ENCODE data around the gene STAT3. TPM values are rescaled to one million over a fixed set of nuclear protein-coding genes. Genes with fewer than 3 reads are reported as not detected.

STAT3 gene
- total RNA-seq, 2 donors from 2014 or later = 79.4 to 99.5 TPM

DNA sequence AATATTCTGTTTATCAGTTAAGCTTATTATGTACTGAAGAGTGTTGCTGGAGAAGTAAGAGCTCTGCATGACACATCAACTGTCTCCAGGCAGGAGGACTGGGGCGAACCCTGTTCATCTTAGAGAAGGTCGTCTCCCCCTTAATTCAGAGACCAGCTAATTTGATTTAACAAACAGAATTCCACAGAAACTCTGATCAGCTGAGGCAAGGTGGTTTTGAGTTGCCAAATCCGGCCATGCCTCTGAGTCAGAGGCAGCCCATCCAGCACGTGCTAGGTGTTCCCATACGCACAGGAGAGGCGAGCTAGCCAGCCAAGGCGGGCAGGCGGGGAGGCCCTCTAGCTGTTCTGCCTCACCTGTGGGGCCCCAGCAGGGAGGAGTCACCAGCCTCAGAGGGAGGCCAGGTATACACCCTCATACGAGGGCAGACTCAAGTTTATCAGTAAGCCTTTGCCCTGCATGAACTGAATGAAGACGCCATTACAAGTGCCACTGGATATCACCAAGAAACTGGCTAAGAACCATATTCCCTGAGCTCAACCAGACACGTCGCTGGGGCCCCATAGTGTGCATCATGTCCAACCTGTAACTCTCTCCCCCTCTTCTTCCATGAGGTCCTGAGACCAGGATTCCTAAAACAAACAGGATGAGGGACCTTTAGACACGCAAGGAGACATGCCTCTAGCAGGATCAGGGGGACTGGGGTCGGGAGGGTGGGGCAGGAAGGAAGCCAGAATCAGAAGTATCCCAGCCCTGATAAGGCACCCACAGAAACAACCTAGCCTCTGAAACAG lies 74.3 kb downstream of the STAT3 start:
- Histone ChIP-seq H3K27me3 (no peaks in the 10 kb centered on the region), H3K9me3 (no peaks in the 10 kb centered on the region), H3K36me3 (replicated peaks in 1 of 2; ENCODE audit: insufficient read depth in 1 of 2, low read depth in 2 of 2) (peaks cover 0 to 33% of the 10 kb centered on the region in 2 donors), H3K27ac (no peak overlapping the region), H3K4me1 (peaks cover 30% of the 10 kb centered on the region), H3K4me3 (no peak overlapping the region)
- ATAC-seq (no peak), DNase-seq (no peak)
- intact Hi-C loops (cut with DNase I) = loop anchor here (10.0 kb wide), 1 partner anchor 201 kb away; no protein-coding TSS in a partner anchor
- no peak for TF ChIP-seq POLR2A (IDR thresholded peaks at IDR 0.05)
- TF ChIP-seq, protein P1, sequence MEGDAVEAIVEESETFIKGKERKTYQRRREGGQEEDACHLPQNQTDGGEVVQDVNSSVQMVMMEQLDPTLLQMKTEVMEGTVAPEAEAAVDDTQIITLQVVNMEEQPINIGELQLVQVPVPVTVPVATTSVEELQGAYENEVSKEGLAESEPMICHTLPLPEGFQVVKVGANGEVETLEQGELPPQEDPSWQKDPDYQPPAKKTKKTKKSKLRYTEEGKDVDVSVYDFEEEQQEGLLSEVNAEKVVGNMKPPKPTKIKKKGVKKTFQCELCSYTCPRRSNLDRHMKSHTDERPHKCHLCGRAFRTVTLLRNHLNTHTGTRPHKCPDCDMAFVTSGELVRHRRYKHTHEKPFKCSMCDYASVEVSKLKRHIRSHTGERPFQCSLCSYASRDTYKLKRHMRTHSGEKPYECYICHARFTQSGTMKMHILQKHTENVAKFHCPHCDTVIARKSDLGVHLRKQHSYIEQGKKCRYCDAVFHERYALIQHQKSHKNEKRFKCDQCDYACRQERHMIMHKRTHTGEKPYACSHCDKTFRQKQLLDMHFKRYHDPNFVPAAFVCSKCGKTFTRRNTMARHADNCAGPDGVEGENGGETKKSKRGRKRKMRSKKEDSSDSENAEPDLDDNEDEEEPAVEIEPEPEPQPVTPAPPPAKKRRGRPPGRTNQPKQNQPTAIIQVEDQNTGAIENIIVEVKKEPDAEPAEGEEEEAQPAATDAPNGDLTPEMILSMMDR (IDR thresholded peaks at IDR 0.05) = no peak
- WGBS, 2 donors = 80 to 91% methylated on average over 13 to 14 of the region's 14 CpGs

GRCh38 chr17:42313389-42313772 lies 74.9 kb downstream of the STAT3 start:
- peaks cover 0 to 29% of the 10 kb centered on the region in 2 donors for H3K36me3 ChIP-seq (replicated peaks in 1 of 2; ENCODE audit: insufficient read depth in 1 of 2, low read depth in 2 of 2)
- ATAC-seq = no peak

GRCh38 chr17:42312285-42313130 lies 75.7 kb downstream of the STAT3 start:
- H3K36me3 ChIP-seq (replicated peaks in 1 of 2; ENCODE audit: insufficient read depth in 1 of 2, low read depth in 2 of 2) = peaks cover 0 to 28% of the 10 kb centered on the region in 2 donors

More at GRCh38 chr17:42313389-42313772, 74.9 kb downstream of the STAT3 start:
- Histone ChIP-seq H3K4me1 (peaks cover 30% of the 10 kb centered on the region), H3K4me3 (no peak overlapping the region), H3K9me3 (no peaks in the 10 kb centered on the region), H3K27me3 (no peaks in the 10 kb centered on the region), H3K27ac (no peak overlapping the region)
- whole genome bisulfite sequencing, 2 donors = 93 to 100% methylated on average over 4 of the region's 4 CpGs
- TF ChIP-seq POLR2A (IDR thresholded peaks at IDR 0.05) = no peak
- TF ChIP-seq, protein P1 (IDR thresholded peaks at IDR 0.05) = no peak
- intact Hi-C loops (cut with DNase I) = loop anchor here (10.0 kb wide), 1 partner anchor 201 kb away; no protein-coding TSS in a partner anchor
- no peak for DNase-seq

GRCh38 chr17:42312035-42312284 lies 76.3 kb downstream of the STAT3 start:
- Histone ChIP-seq H3K4me3 (no peak overlapping the region), H3K4me1 (peaks cover 18% of the 10 kb centered on the region), H3K9me3 (no peaks in the 10 kb centered on the region), H3K36me3 (replicated peaks in 1 of 2; ENCODE audit: insufficient read depth in 1 of 2, low read depth in 2 of 2) (peaks cover 0 to 27% of the 10 kb centered on the region in 2 donors), H3K27ac (peak overlapping the region in 2 of 4 donors; percentile 44 to 71), H3K27me3 (no peaks in the 10 kb centered on the region)
- intact Hi-C loops (cut with DNase I) = loop anchor here (10.0 kb wide), 1 partner anchor 203 kb away; no protein-coding TSS in a partner anchor
- no peak for TF ChIP-seq POLR2A (IDR thresholded peaks at IDR 0.05)
- TF ChIP-seq, protein P1 (IDR thresholded peaks at IDR 0.05) = no peak
- 35 to 78% methylated on average over 2 to 5 of the region's 5 CpGs for WGBS, 2 donors
- DNase-seq (no peak), ATAC-seq (no peak)

More at GRCh38 chr17:42312285-42313130, 75.7 kb downstream of the STAT3 start:
- peak; percentile 65 for ATAC-seq
- TF ChIP-seq, protein P1 (IDR thresholded peaks at IDR 0.05) = peak; percentile 20 to 62 (median 36)
- TF ChIP-seq POLR2A (IDR thresholded peaks at IDR 0.05) = no peak
- DNase-seq = peak; percentile 64 to 83 (median 82)
- H3K9me3 ChIP-seq = no peaks in the 10 kb centered on the region
- 27 to 67% methylated on average over 14 to 50 of the region's 54 CpGs for WGBS, 2 donors
- H3K27me3 ChIP-seq = no peaks in the 10 kb centered on the region
- no peak overlapping the region for H3K4me3 ChIP-seq
- H3K4me1 ChIP-seq = peaks cover 23% of the 10 kb centered on the region
- intact Hi-C loops (cut with DNase I) = loop anchor here (10.0 kb wide), 1 partner anchor 202 kb away; no protein-coding TSS in a partner anchor
- H3K27ac ChIP-seq = peak overlapping the region in 2 of 4 donors; percentile 44 to 71
